K562 (cell line): Measurements from ENCODE around the gene GOT1.

ENCODE experiments used
- KDM1A ChIP-seq, 2 experiments: fragments of 450-650 bp; IDR thresholded peaks; 2 replicates each; pipeline ENCODE4 v1.6.1; 2016; ENCODE audit warnings: mild to moderate bottlenecking in 2 of 2
- NONO ChIP-seq, 2 experiments: fragments of 200-400 bp in 1 of 2; fragments of 450-650 bp in 1 of 2; formaldehyde crosslinking in 1 of 2; IDR thresholded peaks; 2 replicates each; pipeline ENCODE4 v1.6.1; 2017; ENCODE audit warnings: low read depth in 2 of 2, mild to moderate bottlenecking in 2 of 2, moderate library complexity in 2 of 2, low read length in 1 of 2

- TF ChIP-seq NONO (IDR thresholded peaks at IDR 0.05; ENCODE audit: low read depth in 2 of 2, low read length in 1 of 2) (no peak), KDM1A (IDR thresholded peaks at IDR 0.05) (no peak)
Measured at GRCh38 chr10:99410876-99411275, 19.5 kb downstream of the GOT1 start.
